NCI-H1694 (cell line): ENCODE measurements around the gene XRCC1.
A peak's percentile ranks its signal among the peaks of the same experiment; 100 is the strongest.
"Not testable (repeated sequence)": the region's sequence is repeated elsewhere in the genome, so short reads cannot be mapped to it uniquely, and the experiment has no call there.

Experiments used
- DNase-seq: peaks from one replicate; lab custom pipeline; 2025; lab: John Stamatoyannopoulos, UW

Gene XRCC1

GRCh38 chr19:43575156-43575950 lies at the start of gene XRCC1, which contains the start of gene PINLYP:
TSS of gene XRCC1 (minus strand) at chr19:43575527. CDS start at chr19:43575458, 69 bp downstream.
TSS of gene PINLYP (plus strand) at chr19:43575801. CDS start at chr19:43577192, 1,391 bp downstream.
- peak; percentile 98 for DNase-seq

GRCh38 chr19:43624933-43625332 lies 49.6 kb upstream of the XRCC1 start:
- no peak for DNase-seq

GRCh38 chr19:43623889-43624670 lies 48.8 kb upstream of the XRCC1 start:
- no peak for DNase-seq

GRCh38 chr19:43622956-43623355 lies 47.6 kb upstream of the XRCC1 start:
- no peak for DNase-seq

- DNase-seq: no peak
Measured at GRCh38 chr19:43622070-43622469, 46.7 kb upstream of the XRCC1 start.

- no peak for DNase-seq
Measured at GRCh38 chr19:43620061-43621001, 45.0 kb upstream of the XRCC1 start.

GRCh38 chr19:43619262-43620060 lies 44.1 kb upstream of the XRCC1 start, which contains the start of gene ZNF428:
TSS of gene ZNF428 (minus strand) at chr19:43619629. CDS start at chr19:43614304, 5,325 bp downstream.
- peak; percentile 91 for DNase-seq

- DNase-seq: peak; percentile 78
Measured at GRCh38 chr19:43618921-43619261, 43.6 kb upstream of the XRCC1 start.

- DNase-seq: no peak
Measured at GRCh38 chr19:43616954-43617353, 41.6 kb upstream of the XRCC1 start.

- DNase-seq: no peak
Measured at GRCh38 chr19:43616306-43616705, 41.0 kb upstream of the XRCC1 start.

- no peak for DNase-seq
Measured at GRCh38 chr19:43612374-43612773, 37.0 kb upstream of the XRCC1 start.

- no peak for DNase-seq
Measured at GRCh38 chr19:43611788-43612187, 36.5 kb upstream of the XRCC1 start, which contains the start of gene SRRM5. TSS of gene SRRM5 (plus strand) at chr19:43612088. CDS start at chr19:43612122, 34 bp downstream.

GRCh38 chr19:43610493-43610892 lies 35.2 kb upstream of the XRCC1 start:
- DNase-seq: no peak

GRCh38 chr19:43609872-43610271 lies 34.5 kb upstream of the XRCC1 start:
- no peak for DNase-seq

- DNase-seq: no peak
Measured at GRCh38 chr19:43607238-43608205, 32.2 kb upstream of the XRCC1 start.

GRCh38 chr19:43606569-43607229 lies 31.4 kb upstream of the XRCC1 start:
- no peak for DNase-seq

GRCh38 chr19:43605875-43606568 lies 30.7 kb upstream of the XRCC1 start:
- no peak for DNase-seq

GRCh38 chr19:43600326-43600725 lies 25.0 kb upstream of the XRCC1 start:
- DNase-seq: not testable (repeated sequence)
